Neural progenitor cell (in vitro differentiated cells): ENCODE data around the gene PLEKHH2. TPM values are rescaled to one million over a fixed set of nuclear protein-coding genes. Genes with fewer than 3 reads are reported as not detected.

Experiments
- DNase-seq: peaks from one replicate; pipeline ENCODE4 v3.0.0-alpha.2; 2016; ENCODE audit warnings: low spot score
- H2AFZ ChIP-seq: fragments of 200-600 bp; sonication (generic); replicated peaks from 2 replicates; pipeline ENCODE4 v1.6.1; 2016; ENCODE audit warnings: antibody characterized with exemption
- H3F3A ChIP-seq: fragments of 200-600 bp; sonication (generic); 2 replicates; pipeline ENCODE4 v1.6.1; 2016; ENCODE audit warnings: antibody characterized with exemption, low read depth
- H3K27ac ChIP-seq: fragments of 200-600 bp; sonication (generic); 2 replicates; pipeline ENCODE4 v1.5.1; 2016; ENCODE audit warnings: mild to moderate bottlenecking
- H3K27me3 ChIP-seq: fragments of 200-600 bp; sonication (generic); 2 replicates; pipeline ENCODE4 v1.6.1; 2016; ENCODE audit warnings: mild to moderate bottlenecking, moderate library complexity
- H3K36me3 ChIP-seq: fragments of 200-600 bp; sonication (generic); 2 replicates; pipeline ENCODE4 v1.5.1; 2016
- H3K4me1 ChIP-seq: fragments of 200-600 bp; sonication (generic); 2 replicates; pipeline ENCODE4 v1.6.1; 2016; ENCODE audit warnings: mixed run types
- H3K4me2 ChIP-seq: fragments of 200-600 bp; sonication (generic); 2 replicates; pipeline ENCODE4 v1.6.1; 2016
- H3K4me3 ChIP-seq: fragments of 200-600 bp; sonication (generic); 2 replicates; pipeline ENCODE4 v1.5.1; 2016
- H3K79me2 ChIP-seq: fragments of 200-600 bp; sonication (generic); 2 replicates; pipeline ENCODE4 v1.6.1; 2016; ENCODE audit warnings: low read depth
- H3K9ac ChIP-seq: fragments of 200-600 bp; sonication (generic); 2 replicates; pipeline ENCODE4 v1.6.1; 2016
- H3K9me3 ChIP-seq: fragments of 200-600 bp; sonication (generic); 2 replicates; pipeline ENCODE4 v1.5.1; 2016; ENCODE audit warnings: low read depth
- H4K20me1 ChIP-seq: fragments of 200-600 bp; sonication (generic); 2 replicates; pipeline ENCODE4 v1.6.1; 2016; ENCODE audit warnings: low read depth
- H3K27ac Mint-ChIP-seq: 3 replicates; pipeline ENCODE4 v1.8.0; 2021; ENCODE audit warnings: mixed read lengths
- H3K27me3 Mint-ChIP-seq: 2 replicates; pipeline ENCODE4 v1.8.0; 2022; ENCODE audit warnings: low read depth, mild to moderate bottlenecking, inconsistent platforms, moderate library complexity, mixed read lengths; ENCODE audit not compliant: insufficient read depth
- H3K36me3 Mint-ChIP-seq: 3 replicates; pipeline ENCODE4 v1.8.0; 2021; ENCODE audit warnings: mixed read lengths
- H3K4me1 Mint-ChIP-seq: 3 replicates; pipeline ENCODE4 v1.8.0; 2021; ENCODE audit warnings: mixed read lengths
- H3K4me3 Mint-ChIP-seq: 3 replicates; pipeline ENCODE4 v1.8.0; 2021; ENCODE audit warnings: mild to moderate bottlenecking, moderate library complexity, mixed read lengths
- H3K9me3 Mint-ChIP-seq: 3 replicates; pipeline ENCODE4 v1.8.0; 2020; ENCODE audit warnings: mixed read lengths
- EZH2 ChIP-seq: fragments of 200-600 bp; sonication (generic); IDR thresholded peaks from 2 replicates; pipeline ENCODE4 v1.6.1; 2017; ENCODE audit warnings: antibody characterized with exemption, mild to moderate bottlenecking, moderate library complexity
- EZH2phosphoT487 ChIP-seq: fragments of 200-600 bp; sonication (generic); IDR thresholded peaks from 2 replicates; pipeline ENCODE4 v1.6.1; 2017; ENCODE audit warnings: antibody characterized with exemption
- total RNA-seq: library from RNA; depleted of rRNA; stranded (reverse); fragments of >200 nt; gene quantifications from 2 replicates; pipeline ENCODE4 v1.2.3, GENCODE V29; 2015; ENCODE audit warnings: low replicate concordance
- TF ChIP-seq, protein P1 (sequence below): fragments of 200-600 bp; sonication (generic); IDR thresholded peaks from 2 replicates; pipeline ENCODE4 v1.5.1; 2017; ENCODE audit warnings: antibody characterized with exemption, mild to moderate bottlenecking

Gene PLEKHH2
- total RNA-seq, 1 donor from 2014 or later, result 11.2 TPM

DNA sequence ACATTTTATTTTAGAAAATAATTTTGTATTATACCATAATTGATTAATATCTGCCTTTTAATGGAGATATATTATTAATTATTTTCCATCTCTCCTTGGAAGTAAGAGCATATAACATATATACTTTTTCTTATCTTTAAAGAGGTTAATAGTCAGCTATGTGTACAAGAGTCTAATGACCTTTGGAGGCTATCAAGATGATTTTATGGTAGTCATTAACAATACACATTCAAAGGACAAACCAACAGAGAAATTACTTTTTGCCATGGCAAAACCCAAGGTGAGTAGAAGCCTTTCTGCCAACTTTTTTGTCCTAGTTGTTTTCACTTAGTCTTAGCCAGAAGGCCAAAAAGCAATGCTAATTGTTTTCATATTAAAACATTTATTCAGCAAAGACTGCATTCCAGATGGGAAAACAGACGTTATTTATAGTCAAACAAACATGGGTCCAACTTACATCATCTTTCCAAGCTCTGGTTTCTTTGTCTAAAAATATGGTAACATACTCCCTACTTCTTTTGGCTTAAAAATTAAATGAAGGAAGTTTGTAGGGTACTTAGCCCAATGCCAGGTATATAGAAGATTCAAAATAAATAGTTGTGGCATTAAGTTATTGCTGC is 127.1 kb downstream of the PLEKHH2 start:
- no peaks in the 10 kb centered on the region for H3K9me3 ChIP-seq
- H3K9ac ChIP-seq, result no peak overlapping the region
- H2AFZ ChIP-seq, result no peak overlapping the region
- H3K4me1 ChIP-seq, result no peaks in the 10 kb centered on the region
- Mint-ChIP-seq H3K36me3 (no peaks in the 10 kb centered on the region), H3K4me1 (no peaks in the 10 kb centered on the region), H3K9me3 (no peaks in the 10 kb centered on the region), H3K27ac (no peak overlapping the region), H3K4me3 (no peak overlapping the region), H3K27me3 (peaks cover 5% of the 10 kb centered on the region)
- H3F3A ChIP-seq, result no peaks in the 10 kb centered on the region
- H3K27me3 ChIP-seq, result no peaks in the 10 kb centered on the region
- H3K27ac ChIP-seq, result no peak overlapping the region
- H4K20me1 ChIP-seq, result no peaks in the 10 kb centered on the region
- H3K36me3 ChIP-seq, result no peaks in the 10 kb centered on the region
- TF ChIP-seq, protein P1, sequence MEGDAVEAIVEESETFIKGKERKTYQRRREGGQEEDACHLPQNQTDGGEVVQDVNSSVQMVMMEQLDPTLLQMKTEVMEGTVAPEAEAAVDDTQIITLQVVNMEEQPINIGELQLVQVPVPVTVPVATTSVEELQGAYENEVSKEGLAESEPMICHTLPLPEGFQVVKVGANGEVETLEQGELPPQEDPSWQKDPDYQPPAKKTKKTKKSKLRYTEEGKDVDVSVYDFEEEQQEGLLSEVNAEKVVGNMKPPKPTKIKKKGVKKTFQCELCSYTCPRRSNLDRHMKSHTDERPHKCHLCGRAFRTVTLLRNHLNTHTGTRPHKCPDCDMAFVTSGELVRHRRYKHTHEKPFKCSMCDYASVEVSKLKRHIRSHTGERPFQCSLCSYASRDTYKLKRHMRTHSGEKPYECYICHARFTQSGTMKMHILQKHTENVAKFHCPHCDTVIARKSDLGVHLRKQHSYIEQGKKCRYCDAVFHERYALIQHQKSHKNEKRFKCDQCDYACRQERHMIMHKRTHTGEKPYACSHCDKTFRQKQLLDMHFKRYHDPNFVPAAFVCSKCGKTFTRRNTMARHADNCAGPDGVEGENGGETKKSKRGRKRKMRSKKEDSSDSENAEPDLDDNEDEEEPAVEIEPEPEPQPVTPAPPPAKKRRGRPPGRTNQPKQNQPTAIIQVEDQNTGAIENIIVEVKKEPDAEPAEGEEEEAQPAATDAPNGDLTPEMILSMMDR, result no peak
- TF ChIP-seq EZH2, result no peak
- TF ChIP-seq EZH2phosphoT487, result no peak
- no peak overlapping the region for H3K4me2 ChIP-seq
- no peaks in the 10 kb centered on the region for H3K79me2 ChIP-seq
- no peak overlapping the region for H3K4me3 ChIP-seq
- DNase-seq, result no peak

DNA sequence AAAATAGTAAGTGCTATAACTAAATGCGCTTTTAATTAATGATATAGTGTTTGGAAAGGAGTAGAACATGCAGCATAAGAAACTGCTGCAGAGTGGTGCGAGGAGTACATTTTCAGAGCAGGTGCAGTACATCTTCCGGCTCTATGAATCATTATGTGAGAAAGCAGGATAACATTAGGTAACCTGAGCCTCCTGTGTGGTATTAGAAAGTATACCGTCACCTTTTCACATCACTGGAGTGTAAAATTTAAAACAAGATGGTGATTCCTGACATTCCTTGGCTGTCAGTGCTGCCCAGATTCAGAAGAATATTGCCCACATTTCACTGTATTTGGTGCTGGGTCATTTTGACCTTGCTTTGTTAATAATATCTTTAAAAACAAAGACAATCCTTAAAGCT is 128.9 kb downstream of the PLEKHH2 start:
- TF ChIP-seq EZH2, result no peak
- TF ChIP-seq, protein P1, result no peak
- no peak for TF ChIP-seq EZH2phosphoT487
- Mint-ChIP-seq H3K36me3 (no peaks in the 10 kb centered on the region), H3K9me3 (no peaks in the 10 kb centered on the region), H3K27ac (no peak overlapping the region), H3K4me3 (no peak overlapping the region), H3K27me3 (peaks cover 5% of the 10 kb centered on the region), H3K4me1 (no peaks in the 10 kb centered on the region)
- H3K4me2 ChIP-seq, result no peak overlapping the region
- H3K79me2 ChIP-seq, result no peaks in the 10 kb centered on the region
- no peak overlapping the region for H2AFZ ChIP-seq
- no peak overlapping the region for H3K9ac ChIP-seq
- no peaks in the 10 kb centered on the region for H3K27me3 ChIP-seq
- no peaks in the 10 kb centered on the region for H3K9me3 ChIP-seq
- no peaks in the 10 kb centered on the region for H4K20me1 ChIP-seq
- H3F3A ChIP-seq, result no peaks in the 10 kb centered on the region
- H3K36me3 ChIP-seq, result no peaks in the 10 kb centered on the region
- H3K27ac ChIP-seq, result no peak overlapping the region
- no peak for DNase-seq
- H3K4me3 ChIP-seq, result no peak overlapping the region
- H3K4me1 ChIP-seq, result no peaks in the 10 kb centered on the region

DNA sequence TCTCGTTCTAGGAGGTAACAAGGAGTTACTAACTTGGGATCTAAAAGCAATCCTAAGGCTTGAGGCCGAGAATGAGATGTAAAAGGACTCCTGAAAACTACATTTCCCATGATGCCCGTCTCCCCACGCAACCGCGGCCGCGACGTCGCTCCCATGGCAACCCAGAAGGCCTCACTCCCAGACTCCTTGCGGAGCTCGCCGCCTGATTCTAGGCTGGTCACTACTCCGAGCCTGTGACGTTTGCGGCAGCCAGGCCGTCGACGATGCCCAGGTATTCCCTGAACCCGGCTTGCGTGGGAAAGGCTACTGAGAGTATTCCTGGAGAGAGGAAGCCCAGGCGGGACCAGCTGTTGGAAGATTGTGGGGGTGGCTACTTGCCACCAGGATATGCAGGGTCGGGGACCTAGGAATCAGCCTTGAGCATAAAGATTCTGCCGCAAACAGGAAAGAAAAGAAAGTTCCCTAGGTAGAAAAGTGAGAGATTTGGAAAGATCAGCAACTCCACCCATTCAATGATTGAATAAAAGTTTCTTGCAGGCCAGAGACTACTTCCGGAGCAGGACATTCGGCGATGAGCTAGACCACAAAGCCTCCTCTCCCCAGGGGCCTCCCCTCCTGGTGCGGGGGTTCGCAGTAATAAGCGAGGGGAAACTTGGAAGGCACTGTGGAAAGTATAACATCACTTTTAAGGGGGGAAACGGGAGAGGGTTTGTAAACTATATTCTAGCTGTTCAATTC is 137.0 kb downstream of the PLEKHH2 start, which contains the start of gene DYNC2LI1:
TSS of gene DYNC2LI1 (plus strand) at position 164 of the 738 bp plus-strand sequence. CDS start at position 264, 100 bp downstream.
- Histone ChIP-seq H4K20me1 (no peaks in the 10 kb centered on the region), H3K36me3 (no peaks in the 10 kb centered on the region), H3K4me2 (peak within 1 kb of the TSS; percentile 82), H3K4me1 (no peaks in the 10 kb centered on the region), H3K27ac (no peak within 1 kb of the TSS), H2AFZ (peak within 1 kb of the TSS; percentile 92), H3F3A (peaks cover 4% of the 10 kb centered on the region), H3K79me2 (no peaks in the 10 kb centered on the region), H3K9me3 (no peaks in the 10 kb centered on the region), H3K9ac (peak within 1 kb of the TSS; percentile 44), H3K4me3 (peak within 1 kb of the TSS; percentile 69), H3K27me3 (no peaks in the 10 kb centered on the region)
- Mint-ChIP-seq H3K4me3 (peak within 1 kb of the TSS; percentile 96), H3K9me3 (no peaks in the 10 kb centered on the region), H3K27ac (peak within 1 kb of the TSS; percentile 85), H3K4me1 (peaks cover 7% of the 10 kb centered on the region), H3K36me3 (no peaks in the 10 kb centered on the region), H3K27me3 (no peaks in the 10 kb centered on the region)
- TF ChIP-seq, protein P1, result no peak
- TF ChIP-seq EZH2phosphoT487 (no peak), EZH2 (no peak)
- DNase-seq, result peak; percentile 93
